ENCODE data around the gene RPTOR. TPM values are rescaled to one million over a fixed set of nuclear protein-coding genes. Genes with fewer than 3 reads are reported as not detected.

RPTOR gene
- total and polyA plus RNA-seq, 10 of the 15 experiments (the other 5 are each of a cell fraction or from before 2014, with no cell fraction given): 0.18 to 32.1 (median 7.8) TPM

DNA sequence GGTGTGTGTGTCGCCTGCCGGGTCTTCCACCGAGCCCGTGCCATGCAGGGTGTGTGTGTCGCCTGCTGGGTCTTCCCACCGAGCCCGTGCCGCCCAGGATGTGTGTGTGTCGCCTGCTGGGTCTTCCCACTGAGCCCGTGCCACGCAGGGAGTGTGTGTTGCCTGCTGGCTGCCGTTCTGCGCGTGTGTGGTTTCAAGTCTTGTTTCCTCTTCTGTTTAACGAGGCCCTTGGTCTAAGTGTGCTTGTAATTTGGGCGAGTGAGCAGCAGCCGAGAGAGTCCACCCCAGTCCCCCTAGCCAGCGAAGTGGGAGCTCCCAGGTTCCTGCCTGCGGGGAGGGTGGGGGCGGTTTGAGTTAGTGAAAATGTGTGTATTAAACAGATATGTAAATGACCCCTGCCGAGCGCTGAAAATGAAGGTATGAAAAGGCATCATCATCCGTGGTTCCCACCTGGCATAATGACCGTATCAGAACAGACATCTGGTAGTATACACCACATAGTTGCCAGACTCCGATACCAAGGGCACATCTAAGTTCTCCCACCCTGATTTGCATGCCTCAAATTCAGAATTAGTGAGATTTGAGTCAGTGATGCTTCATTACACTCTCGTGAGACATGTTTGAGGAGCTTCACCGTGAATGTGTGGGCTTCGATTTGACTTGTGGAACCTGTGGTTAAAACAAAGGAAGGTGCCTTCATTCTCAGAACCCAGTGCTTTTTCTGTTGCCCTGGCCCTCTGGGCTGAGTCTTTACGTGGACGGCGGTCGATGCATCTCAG, 332.5 kb downstream of the RPTOR start (continued):
- TF ChIP-seq, protein P1, sequence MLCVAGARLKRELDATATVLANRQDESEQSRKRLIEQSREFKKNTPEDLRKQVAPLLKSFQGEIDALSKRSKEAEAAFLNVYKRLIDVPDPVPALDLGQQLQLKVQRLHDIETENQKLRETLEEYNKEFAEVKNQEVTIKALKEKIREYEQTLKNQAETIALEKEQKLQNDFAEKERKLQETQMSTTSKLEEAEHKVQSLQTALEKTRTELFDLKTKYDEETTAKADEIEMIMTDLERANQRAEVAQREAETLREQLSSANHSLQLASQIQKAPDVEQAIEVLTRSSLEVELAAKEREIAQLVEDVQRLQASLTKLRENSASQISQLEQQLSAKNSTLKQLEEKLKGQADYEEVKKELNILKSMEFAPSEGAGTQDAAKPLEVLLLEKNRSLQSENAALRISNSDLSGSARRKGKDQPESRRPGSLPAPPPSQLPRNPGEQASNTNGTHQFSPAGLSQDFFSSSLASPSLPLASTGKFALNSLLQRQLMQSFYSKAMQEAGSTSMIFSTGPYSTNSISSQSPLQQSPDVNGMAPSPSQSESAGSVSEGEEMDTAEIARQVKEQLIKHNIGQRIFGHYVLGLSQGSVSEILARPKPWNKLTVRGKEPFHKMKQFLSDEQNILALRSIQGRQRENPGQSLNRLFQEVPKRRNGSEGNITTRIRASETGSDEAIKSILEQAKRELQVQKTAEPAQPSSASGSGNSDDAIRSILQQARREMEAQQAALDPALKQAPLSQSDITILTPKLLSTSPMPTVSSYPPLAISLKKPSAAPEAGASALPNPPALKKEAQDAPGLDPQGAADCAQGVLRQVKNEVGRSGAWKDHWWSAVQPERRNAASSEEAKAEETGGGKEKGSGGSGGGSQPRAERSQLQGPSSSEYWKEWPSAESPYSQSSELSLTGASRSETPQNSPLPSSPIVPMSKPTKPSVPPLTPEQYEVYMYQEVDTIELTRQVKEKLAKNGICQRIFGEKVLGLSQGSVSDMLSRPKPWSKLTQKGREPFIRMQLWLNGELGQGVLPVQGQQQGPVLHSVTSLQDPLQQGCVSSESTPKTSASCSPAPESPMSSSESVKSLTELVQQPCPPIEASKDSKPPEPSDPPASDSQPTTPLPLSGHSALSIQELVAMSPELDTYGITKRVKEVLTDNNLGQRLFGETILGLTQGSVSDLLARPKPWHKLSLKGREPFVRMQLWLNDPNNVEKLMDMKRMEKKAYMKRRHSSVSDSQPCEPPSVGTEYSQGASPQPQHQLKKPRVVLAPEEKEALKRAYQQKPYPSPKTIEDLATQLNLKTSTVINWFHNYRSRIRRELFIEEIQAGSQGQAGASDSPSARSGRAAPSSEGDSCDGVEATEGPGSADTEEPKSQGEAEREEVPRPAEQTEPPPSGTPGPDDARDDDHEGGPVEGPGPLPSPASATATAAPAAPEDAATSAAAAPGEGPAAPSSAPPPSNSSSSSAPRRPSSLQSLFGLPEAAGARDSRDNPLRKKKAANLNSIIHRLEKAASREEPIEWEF (IDR thresholded peaks at IDR 0.05; ENCODE audit: insufficient replicate concordance, low read depth, low read length): peak; percentile 13
- TF ChIP-seq NR2C1 (IDR thresholded peaks at IDR 0.05): no peak
- peak; percentile 88 for TF ChIP-seq CBFB (IDR thresholded peaks at IDR 0.05; ENCODE audit: low read depth)
- TF ChIP-seq ZNF207 (IDR thresholded peaks at IDR 0.05; ENCODE audit: borderline replicate concordance): peak; percentile 53; the same call in 1 of the 2 replicates
- peak; percentile 88 for TF ChIP-seq TBL1XR1 (IDR thresholded peaks at IDR 0.05; ENCODE audit: low read depth, low read length)
- peak; percentile 46; the same call in 1 of the 2 replicates for TF ChIP-seq SREBF1 (IDR thresholded peaks at IDR 0.05; ENCODE audit: low read length)
- peak in 1 of 2 experiments; percentile 33; a peak in 1 of 3 replicates for TF ChIP-seq EGR1 (IDR thresholded peaks at IDR 0.05; ENCODE audit: borderline replicate concordance in 1 of 2, low read depth in 2 of 2, low read length in 2 of 2)
- TF ChIP-seq NBN (IDR thresholded peaks at IDR 0.05): peak; percentile 83
- peak; percentile 87; the same call in 1 of the 2 replicates for TF ChIP-seq TCF3 (IDR thresholded peaks at IDR 0.05; ENCODE audit: borderline replicate concordance, insufficient read depth, low read depth, low read length)
- TF ChIP-seq BCL11A (IDR thresholded peaks at IDR 0.05; ENCODE audit: low read depth, low read length): peak; percentile 90
- no peak for TF ChIP-seq JUND (IDR thresholded peaks at IDR 0.05; ENCODE audit: low read depth, low read length)
- no peak for TF ChIP-seq NR2C2 (IDR thresholded peaks at IDR 0.05; ENCODE audit: borderline replicate concordance, control insufficient read depth, insufficient read length, low read depth)
- TF ChIP-seq, protein P2, sequence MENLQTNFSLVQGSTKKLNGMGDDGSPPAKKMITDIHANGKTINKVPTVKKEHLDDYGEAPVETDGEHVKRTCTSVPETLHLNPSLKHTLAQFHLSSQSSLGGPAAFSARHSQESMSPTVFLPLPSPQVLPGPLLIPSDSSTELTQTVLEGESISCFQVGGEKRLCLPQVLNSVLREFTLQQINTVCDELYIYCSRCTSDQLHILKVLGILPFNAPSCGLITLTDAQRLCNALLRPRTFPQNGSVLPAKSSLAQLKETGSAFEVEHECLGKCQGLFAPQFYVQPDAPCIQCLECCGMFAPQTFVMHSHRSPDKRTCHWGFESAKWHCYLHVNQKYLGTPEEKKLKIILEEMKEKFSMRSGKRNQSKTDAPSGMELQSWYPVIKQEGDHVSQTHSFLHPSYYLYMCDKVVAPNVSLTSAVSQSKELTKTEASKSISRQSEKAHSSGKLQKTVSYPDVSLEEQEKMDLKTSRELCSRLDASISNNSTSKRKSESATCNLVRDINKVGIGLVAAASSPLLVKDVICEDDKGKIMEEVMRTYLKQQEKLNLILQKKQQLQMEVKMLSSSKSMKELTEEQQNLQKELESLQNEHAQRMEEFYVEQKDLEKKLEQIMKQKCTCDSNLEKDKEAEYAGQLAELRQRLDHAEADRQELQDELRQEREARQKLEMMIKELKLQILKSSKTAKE (IDR thresholded peaks at IDR 0.05; ENCODE audit: low read depth, poor library complexity, severe bottlenecking): peak; percentile 98
- no peak for TF ChIP-seq HCFC1 (IDR thresholded peaks at IDR 0.05; ENCODE audit: low read length)
- TF ChIP-seq MTA3 (IDR thresholded peaks at IDR 0.05; ENCODE audit: borderline replicate concordance, low read length): peak; percentile 89
- TF ChIP-seq, protein P3, sequence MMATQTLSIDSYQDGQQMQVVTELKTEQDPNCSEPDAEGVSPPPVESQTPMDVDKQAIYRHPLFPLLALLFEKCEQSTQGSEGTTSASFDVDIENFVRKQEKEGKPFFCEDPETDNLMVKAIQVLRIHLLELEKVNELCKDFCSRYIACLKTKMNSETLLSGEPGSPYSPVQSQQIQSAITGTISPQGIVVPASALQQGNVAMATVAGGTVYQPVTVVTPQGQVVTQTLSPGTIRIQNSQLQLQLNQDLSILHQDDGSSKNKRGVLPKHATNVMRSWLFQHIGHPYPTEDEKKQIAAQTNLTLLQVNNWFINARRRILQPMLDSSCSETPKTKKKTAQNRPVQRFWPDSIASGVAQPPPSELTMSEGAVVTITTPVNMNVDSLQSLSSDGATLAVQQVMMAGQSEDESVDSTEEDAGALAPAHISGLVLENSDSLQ (IDR thresholded peaks at IDR 0.05): peak; percentile 51
- TF ChIP-seq EED (IDR thresholded peaks at IDR 0.05; ENCODE audit: low read depth): peak; percentile 43
- peak; percentile 89 for TF ChIP-seq JUNB (IDR thresholded peaks at IDR 0.05)
- TF ChIP-seq POU2F2 (IDR thresholded peaks at IDR 0.05; ENCODE audit: borderline replicate concordance, low read depth, low read length): peak; percentile 99
- no peak for TF ChIP-seq ZNF384 (IDR thresholded peaks at IDR 0.05; ENCODE audit: borderline replicate concordance, low read depth, low read length)
